ENCODE data around the gene HMGCS2. TPM values are rescaled to one million over a fixed set of nuclear protein-coding genes. Genes with fewer than 3 reads are reported as not detected.

HMGCS2 gene
- total and polyA plus RNA-seq, 9 of the 15 experiments (the other 6 are each of a cell fraction or from before 2014, with no cell fraction given): 0.13 TPM; not detected in 8

GRCh38 chr1:119805247-119805646, 36.5 kb upstream of the HMGCS2 start:
- ChIA-PET POLR2A (no interaction called here), CTCF (ENCODE audit: low intra/inter-chr PET ratio) (no interaction called here)
- FAIRE-seq (no peak), ATAC-seq (no peak), DNase-seq (ENCODE audit: extremely low read depth in 1 of 4, low spot score in 3 of 4) (no peak)
- Histone ChIP-seq H3K27ac (ENCODE audit: extremely low read depth, low read depth, low read length) (no peak overlapping the region), H3K36me3 (ENCODE audit: control insufficient read depth, insufficient read depth, low read length) (no peaks in the 10 kb centered on the region), H3K4me3 (no peak overlapping the region), H3K4me2 (ENCODE audit: insufficient read depth, low read length) (no peak overlapping the region), H3K9ac (ENCODE audit: insufficient read depth in 1 of 2, low read depth in 2 of 2, low read length in 2 of 2) (no peak overlapping the region), H3K9me3 (replicated peaks; ENCODE audit: control insufficient read depth, insufficient read depth, low read depth, low read length) (no peaks in the 10 kb centered on the region), H2AFZ (ENCODE audit: low read depth, low read length) (no peak overlapping the region), H3K79me2 (ENCODE audit: control insufficient read depth, insufficient read depth, low read length) (no peaks in the 10 kb centered on the region), H3K27me3 (ENCODE audit: control insufficient read depth in 2 of 2, insufficient read depth in 2 of 2, low read length in 2 of 2) (peaks cover 44 to 49% of the 10 kb centered on the region in 2 experiments), H3K9me1 (ENCODE audit: control insufficient read depth, insufficient read depth, low read length) (no peaks in the 10 kb centered on the region), H4K20me1 (replicated peaks; ENCODE audit: control insufficient read depth, insufficient read depth, low read length) (no peaks in the 10 kb centered on the region), H3K4me1 (replicated peaks in 1 of 2; ENCODE audit: control insufficient read depth in 2 of 2, insufficient read depth in 2 of 2, low read length in 2 of 2) (0 out of 5 replicates have a peak, but pooled peaks cover 0 to 2% of the 10 kb centered on the region in 2 experiments)
- intact Hi-C loops (cut with micrococcal nuclease): no loop called here
- BruUV-seq (replicated peaks): no TSS peak
- TF ChIP-seq MITF (IDR thresholded peaks at IDR 0.05) (no peak), PHF8 (IDR thresholded peaks at IDR 0.05; ENCODE audit: borderline replicate concordance, low read length) (no peak), CTBP1 (IDR thresholded peaks at IDR 0.05; ENCODE audit: borderline replicate concordance) (no peak), ZNF165 (CRISPR knock-in tag; IDR thresholded peaks at IDR 0.05; ENCODE audit: borderline replicate concordance) (no peak), CBX3 (IDR thresholded peaks at IDR 0.05; ENCODE audit: borderline replicate concordance in 1 of 2, low read length in 2 of 2) (no peak), CHD2 (IDR thresholded peaks at IDR 0.05; ENCODE audit: low read depth, low read length) (no peak), PCBP1 (IDR thresholded peaks at IDR 0.05; ENCODE audit: low read depth, low read length, poor library complexity, severe bottlenecking) (no peak)
- TF ChIP-seq, protein P1, sequence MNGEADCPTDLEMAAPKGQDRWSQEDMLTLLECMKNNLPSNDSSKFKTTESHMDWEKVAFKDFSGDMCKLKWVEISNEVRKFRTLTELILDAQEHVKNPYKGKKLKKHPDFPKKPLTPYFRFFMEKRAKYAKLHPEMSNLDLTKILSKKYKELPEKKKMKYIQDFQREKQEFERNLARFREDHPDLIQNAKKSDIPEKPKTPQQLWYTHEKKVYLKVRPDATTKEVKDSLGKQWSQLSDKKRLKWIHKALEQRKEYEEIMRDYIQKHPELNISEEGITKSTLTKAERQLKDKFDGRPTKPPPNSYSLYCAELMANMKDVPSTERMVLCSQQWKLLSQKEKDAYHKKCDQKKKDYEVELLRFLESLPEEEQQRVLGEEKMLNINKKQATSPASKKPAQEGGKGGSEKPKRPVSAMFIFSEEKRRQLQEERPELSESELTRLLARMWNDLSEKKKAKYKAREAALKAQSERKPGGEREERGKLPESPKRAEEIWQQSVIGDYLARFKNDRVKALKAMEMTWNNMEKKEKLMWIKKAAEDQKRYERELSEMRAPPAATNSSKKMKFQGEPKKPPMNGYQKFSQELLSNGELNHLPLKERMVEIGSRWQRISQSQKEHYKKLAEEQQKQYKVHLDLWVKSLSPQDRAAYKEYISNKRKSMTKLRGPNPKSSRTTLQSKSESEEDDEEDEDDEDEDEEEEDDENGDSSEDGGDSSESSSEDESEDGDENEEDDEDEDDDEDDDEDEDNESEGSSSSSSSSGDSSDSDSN (IDR thresholded peaks at IDR 0.05; ENCODE audit: borderline replicate concordance in 1 of 2, low read depth in 2 of 2, low read length in 2 of 2): no peak
- TF ChIP-seq, protein P2, sequence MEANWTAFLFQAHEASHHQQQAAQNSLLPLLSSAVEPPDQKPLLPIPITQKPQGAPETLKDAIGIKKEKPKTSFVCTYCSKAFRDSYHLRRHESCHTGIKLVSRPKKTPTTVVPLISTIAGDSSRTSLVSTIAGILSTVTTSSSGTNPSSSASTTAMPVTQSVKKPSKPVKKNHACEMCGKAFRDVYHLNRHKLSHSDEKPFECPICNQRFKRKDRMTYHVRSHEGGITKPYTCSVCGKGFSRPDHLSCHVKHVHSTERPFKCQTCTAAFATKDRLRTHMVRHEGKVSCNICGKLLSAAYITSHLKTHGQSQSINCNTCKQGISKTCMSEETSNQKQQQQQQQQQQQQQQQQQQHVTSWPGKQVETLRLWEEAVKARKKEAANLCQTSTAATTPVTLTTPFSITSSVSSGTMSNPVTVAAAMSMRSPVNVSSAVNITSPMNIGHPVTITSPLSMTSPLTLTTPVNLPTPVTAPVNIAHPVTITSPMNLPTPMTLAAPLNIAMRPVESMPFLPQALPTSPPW (CRISPR knock-in tag; IDR thresholded peaks at IDR 0.05): no peak
- under 1% methylated on average over 8 of the region's 8 CpGs for WGBS (ENCODE audit: insufficient coverage, low coverage, missing lambda C conversion rate)
- in situ Hi-C loops (cut with MboI): no loop called here

All from K562 (cell line).